ENCODE measurements around the gene SMAGP.
"Not testable (repeated sequence)": the region's sequence is repeated elsewhere in the genome, so short reads cannot be mapped to it uniquely, and the experiment has no call there.

The SMAGP gene

DNA sequence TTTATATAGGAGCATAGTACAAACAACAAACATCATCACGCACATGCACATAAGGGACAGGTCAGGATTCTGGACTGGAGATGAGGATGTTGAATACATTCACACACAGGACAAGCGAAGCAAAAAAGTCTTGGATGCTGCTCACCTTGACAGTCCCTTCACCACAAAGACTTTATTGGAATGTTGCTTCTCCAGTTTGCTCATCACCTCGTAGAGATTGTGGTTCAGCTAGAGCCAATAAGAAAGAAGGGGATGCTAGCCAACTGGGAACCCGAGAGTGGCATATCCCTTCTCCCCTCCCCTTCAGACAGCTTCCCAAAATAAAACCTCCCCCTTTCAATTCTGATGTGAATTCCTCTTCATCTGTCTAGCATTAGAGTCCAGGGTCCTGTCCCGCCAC is 25.4 kb upstream of the SMAGP start:
- no peak for TF ChIP-seq CTCF (conservative IDR thresholded peaks at IDR 0.05; ENCODE audit: low read depth, low read length)
- no peak for DNase-seq (ENCODE audit: low read depth)
- H3K4me3 ChIP-seq (ENCODE audit: low read length): no peak overlapping the region

DNA sequence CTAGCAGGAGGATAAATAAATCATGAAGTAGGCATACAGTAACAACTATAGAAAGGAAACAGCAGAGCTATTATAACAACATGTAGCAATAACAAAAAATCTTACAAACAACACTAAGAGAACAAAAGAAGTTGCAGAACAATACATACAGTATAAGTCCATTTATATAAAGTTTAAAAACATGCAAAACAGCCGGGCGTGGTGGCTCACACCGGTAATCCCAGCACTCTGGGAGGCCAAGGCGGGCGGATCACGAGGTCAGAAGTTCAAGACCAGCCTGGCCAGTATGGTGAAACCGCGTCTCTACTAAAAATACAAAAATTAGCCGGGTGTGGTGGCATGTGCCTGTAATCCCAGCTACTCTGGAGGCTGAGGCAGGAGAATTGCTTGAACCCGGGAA is 23.9 kb upstream of the SMAGP start:
- not testable (repeated sequence) for DNase-seq (ENCODE audit: low read depth); H3K4me3 ChIP-seq (ENCODE audit: low read length)

GRCh38 chr12:51293696-51294095 is 23.5 kb upstream of the SMAGP start:
- H3K4me3 ChIP-seq (ENCODE audit: low read length): no peak overlapping the region
- no peak for TF ChIP-seq CTCF (conservative IDR thresholded peaks at IDR 0.05; ENCODE audit: low read depth, low read length)
- no peak for DNase-seq (ENCODE audit: low read depth)

DNA sequence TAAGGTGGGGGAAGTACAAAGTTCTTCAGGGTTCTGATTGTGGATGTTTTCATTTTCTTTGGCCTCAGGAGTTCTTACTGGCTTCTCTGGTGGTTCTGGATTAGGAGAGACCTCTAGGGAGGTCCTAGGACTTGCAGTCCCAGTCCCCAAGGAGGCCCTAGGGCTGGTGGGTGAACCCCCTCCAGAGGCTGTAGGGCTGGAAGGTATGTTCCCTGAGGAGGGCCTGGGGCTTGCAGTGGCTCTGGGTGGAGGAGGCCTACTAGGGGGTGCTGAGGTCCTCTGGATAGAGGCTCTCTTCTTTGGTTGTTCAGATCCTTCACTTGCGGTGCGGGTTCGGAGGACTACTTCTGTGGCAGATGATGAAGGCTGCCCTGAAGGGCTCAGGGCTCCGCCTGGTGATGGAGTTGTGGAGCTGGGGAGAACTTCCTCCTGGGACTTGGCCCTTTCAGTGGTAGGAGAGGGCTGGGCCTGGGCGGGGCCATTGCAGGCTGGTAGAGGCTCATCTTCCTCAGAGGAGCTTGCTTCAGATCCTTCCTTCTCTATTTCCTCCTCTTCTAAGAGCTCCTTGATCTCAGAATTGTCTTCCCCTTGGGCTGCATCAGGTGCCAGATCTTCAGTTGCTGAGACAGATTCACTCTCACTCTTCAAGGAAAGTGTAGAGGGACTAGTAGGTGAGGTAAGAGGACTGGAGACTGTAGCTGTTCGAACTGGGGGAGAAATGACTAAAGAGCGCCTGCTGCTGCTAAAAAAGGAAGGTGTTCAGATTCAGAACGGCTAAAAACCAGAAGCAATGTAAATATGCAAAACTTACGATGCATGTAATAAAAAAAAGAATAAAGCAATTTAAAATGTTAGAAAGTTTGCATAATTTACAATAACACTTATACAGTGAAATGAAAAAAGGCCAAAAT is 21.6 kb upstream of the SMAGP start:
- DNase-seq (ENCODE audit: low read depth); H3K4me3 ChIP-seq (ENCODE audit: low read length): not testable (repeated sequence)

DNA sequence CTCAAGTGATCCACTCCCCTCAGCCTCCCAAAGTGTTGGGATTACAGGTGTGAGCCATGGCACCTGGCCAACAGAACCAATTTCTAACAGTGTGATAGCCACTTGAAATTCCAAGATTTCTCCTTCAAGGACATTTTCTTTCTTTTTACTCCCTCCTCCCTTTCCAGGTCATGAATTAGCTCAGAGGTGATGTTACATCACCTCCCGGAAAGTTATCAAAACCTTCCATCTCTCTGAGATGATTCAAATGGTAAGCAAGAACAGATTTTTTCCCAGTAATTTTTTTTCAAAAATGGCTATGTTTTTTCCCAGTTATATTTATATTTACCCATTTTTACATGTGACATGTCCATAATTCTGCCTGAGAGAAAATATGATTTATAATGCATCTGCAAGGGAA is 15.6 kb upstream of the SMAGP start:
- TF ChIP-seq CTCF (conservative IDR thresholded peaks at IDR 0.05; ENCODE audit: low read depth, low read length): no peak
- no peak overlapping the region for H3K4me3 ChIP-seq (ENCODE audit: low read length)
- no peak for DNase-seq (ENCODE audit: low read depth)

DNA sequence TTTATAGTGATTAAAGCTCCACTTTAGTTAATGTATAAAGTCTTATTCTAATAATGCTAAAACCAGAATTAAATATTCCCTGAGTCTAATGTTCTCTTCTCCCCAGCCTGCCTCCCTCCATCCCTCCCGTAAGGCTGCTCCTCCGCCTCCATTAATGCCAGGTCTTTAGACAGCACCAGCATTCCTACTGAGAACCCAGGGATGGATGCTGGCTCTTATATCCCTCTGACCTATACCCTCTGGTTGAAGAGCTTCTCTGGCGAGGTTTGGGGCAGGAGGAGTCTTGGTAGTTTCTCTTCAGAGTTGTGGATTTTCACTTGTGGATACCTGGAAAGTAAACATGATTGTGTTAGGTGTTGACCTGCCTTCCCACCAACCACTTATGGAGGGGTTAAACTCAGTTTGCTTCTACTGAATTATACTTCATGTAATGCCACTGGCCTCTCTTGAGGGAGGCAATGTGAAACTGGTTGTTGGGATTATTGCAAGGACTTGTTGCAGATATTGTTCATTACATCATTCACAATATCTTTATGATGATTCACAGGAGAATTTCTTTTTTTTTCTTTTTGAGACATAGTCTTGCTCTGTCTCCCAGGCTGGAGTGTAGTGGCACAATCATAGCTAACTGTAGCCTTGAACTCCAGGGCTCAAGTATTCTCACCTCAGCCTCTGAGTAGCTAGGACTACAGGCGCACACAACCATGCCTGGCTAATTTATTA is 11.1 kb upstream of the SMAGP start:
- no peak for DNase-seq (ENCODE audit: low read depth)
- TF ChIP-seq CTCF (conservative IDR thresholded peaks at IDR 0.05; ENCODE audit: low read depth, low read length): no peak
- no peak overlapping the region for H3K4me3 ChIP-seq (ENCODE audit: low read length)

- TF ChIP-seq CTCF (conservative IDR thresholded peaks at IDR 0.05; ENCODE audit: low read depth, low read length): no peak
- no peak for DNase-seq (ENCODE audit: low read depth)
- no peak overlapping the region for H3K4me3 ChIP-seq (ENCODE audit: low read length)
Measured at GRCh38 chr12:51275088-51275487, 4.9 kb upstream of the SMAGP start.

DNA sequence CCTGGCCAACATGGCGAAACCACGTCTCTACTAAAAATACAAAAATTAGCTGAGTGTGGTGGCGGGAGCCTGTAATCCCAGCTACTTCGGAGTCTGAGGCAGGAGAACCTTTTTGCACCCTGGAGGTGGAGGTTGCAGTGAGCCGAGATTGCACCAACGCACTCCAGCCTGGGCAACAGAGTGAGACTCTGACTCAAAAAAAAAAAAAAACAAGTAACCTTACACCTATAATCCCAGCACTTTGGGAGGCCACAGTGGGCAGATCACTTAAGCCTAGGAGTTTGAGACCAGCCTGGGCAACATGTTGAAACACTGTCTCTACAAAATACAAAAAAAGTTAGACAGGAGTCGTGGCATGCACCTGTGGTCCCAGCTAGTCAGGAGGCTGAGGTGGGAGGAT is 2.6 kb upstream of the SMAGP start:
- not testable (repeated sequence) for DNase-seq (ENCODE audit: low read depth); H3K4me3 ChIP-seq (ENCODE audit: low read length)

All from retinal pigment epithelial cell (primary cell).